Astrocyte (in vitro differentiated cells and primary cell): ENCODE results near the gene MYO7B.

Source experiments
- CTCF ChIP-seq: IDR thresholded peaks from 2 replicates; pipeline ENCODE4 v1.5.1; 2011; ENCODE audit warnings: low read depth, mild to moderate bottlenecking, inconsistent platforms, low read length, moderate library complexity; ENCODE audit not compliant: insufficient read depth
- EZH2 ChIP-seq: IDR thresholded peaks from 2 replicates; pipeline ENCODE4 v1.6.1; 2012; ENCODE audit warnings: mild to moderate bottlenecking, low read length, inconsistent platforms; ENCODE audit not compliant: insufficient read depth

- TF ChIP-seq CTCF (no peak), EZH2 (no peak)
These were observed 23.4 kb downstream of the MYO7B start for GRCh38 chr2:127558911-127559310.
